ENCODE measurements around the gene SLC5A5.

SLC5A5 gene

GRCh38 chr19:17847538-17848366 is 24.0 kb upstream of the SLC5A5 start, which contains the start of gene JAK3:
TSS of gene JAK3 (minus strand) at chr19:17847982. CDS start at chr19:17844417, 3,565 bp downstream.
- peak; percentile 80 to 89 (median 83) for DNase-seq (ENCODE audit: low read depth in 3 of 3)

- no peak for DNase-seq (ENCODE audit: low read depth in 3 of 3)
These were observed 23.0 kb upstream of the SLC5A5 start for GRCh38 chr19:17848595-17849292.

- no peak for DNase-seq (ENCODE audit: low read depth in 3 of 3)
These were observed 17.7 kb upstream of the SLC5A5 start for GRCh38 chr19:17854061-17854460.

GRCh38 chr19:17855280-17856152 is 16.2 kb upstream of the SLC5A5 start:
- DNase-seq (ENCODE audit: low read depth in 3 of 3): peak; percentile 83 to 93 (median 85)

- DNase-seq (ENCODE audit: low read depth in 3 of 3): peak; percentile 91 to 98 (median 98)
These were observed 12.0 kb upstream of the SLC5A5 start, which contains the start of gene RPL18A for GRCh38 chr19:17859533-17860330. TSS of gene RPL18A (plus strand) at chr19:17859910. CDS start at chr19:17859957, 47 bp downstream.

- DNase-seq (ENCODE audit: low read depth in 3 of 3): no peak
These were observed 11.3 kb upstream of the SLC5A5 start for GRCh38 chr19:17860331-17860992.

GRCh38 chr19:17860993-17861360 is 10.8 kb upstream of the SLC5A5 start:
- no peak for DNase-seq (ENCODE audit: low read depth in 3 of 3)

- DNase-seq (ENCODE audit: low read depth in 3 of 3): no peak
These were observed 10.0 kb upstream of the SLC5A5 start for GRCh38 chr19:17861542-17862402.

GRCh38 chr19:17862711-17863519 is 8.8 kb upstream of the SLC5A5 start:
- no peak for DNase-seq (ENCODE audit: low read depth in 3 of 3)

GRCh38 chr19:17863520-17864182 is 8.1 kb upstream of the SLC5A5 start:
- DNase-seq (ENCODE audit: low read depth in 3 of 3): no peak

- DNase-seq (ENCODE audit: low read depth in 3 of 3): no peak
These were observed 6.1 kb upstream of the SLC5A5 start for GRCh38 chr19:17865364-17866311.

- no peak for DNase-seq (ENCODE audit: low read depth in 3 of 3)
These were observed 5.3 kb upstream of the SLC5A5 start for GRCh38 chr19:17866312-17866963.

- DNase-seq (ENCODE audit: low read depth in 3 of 3): no peak
These were observed 4.7 kb upstream of the SLC5A5 start for GRCh38 chr19:17866964-17867486.

GRCh38 chr19:17868669-17869068 is 3.1 kb upstream of the SLC5A5 start:
- DNase-seq (ENCODE audit: low read depth in 3 of 3): no peak

GRCh38 chr19:17869114-17869608 is 2.6 kb upstream of the SLC5A5 start:
- DNase-seq (ENCODE audit: low read depth in 3 of 3): no peak
